HepG2 (cell line): ENCODE results near the gene CLEC2D. TPM values are rescaled to one million over a fixed set of nuclear protein-coding genes. Genes with fewer than 3 reads are reported as not detected.

Source experiments
- ATAC-seq: fragments of 200-7000 bp; cut with Tn5 transposase; 3 replicates; pipeline ENCODE4 v1.9.1; 2020; ENCODE audit warnings: mild to moderate bottlenecking, moderate library complexity
- BruUV-seq: library from RNA; stranded (reverse); fragments of 400-500 nt; replicated peaks from 2 replicates; lab custom pipeline; 2021; lab: Mats Ljungman, UMichigan
- CTCF ChIA-PET: fragments of 300-600 bp; formaldehyde crosslinking; extraction: SDS; loops from one replicate; lab custom pipeline; 2021; ENCODE audit warnings: low total read pairs, inconsistent platforms, low intra/inter-chr PET ratio; lab: Yijun Ruan, JAX
- POLR2A ChIA-PET: fragments of 350-600 bp; sonication (Branson Sonifier 250); formaldehyde crosslinking; loops from one replicate; lab custom pipeline; 2020; ENCODE audit warnings: antibody characterized with exemption, inconsistent platforms; lab: Yijun Ruan, JAX
- DNase-seq: peaks from one replicate; pipeline ENCODE4 v3.0.0-alpha.2; 2015; ENCODE audit warnings: low spot score
- FAIRE-seq: peaks from 3 replicates; lab custom pipeline; 2011; peaks lifted over from hg19 to GRCh38; lab: Jason Lieb, UNC
- H2AFZ ChIP-seq: one replicate; pipeline ENCODE4 v1.6.1; 2011; ENCODE audit warnings: low read length, inconsistent platforms
- H3K27ac ChIP-seq: fragments of 300-600 bp; 3 replicates; pipeline ENCODE4 v1.8.0; 2011; ENCODE audit warnings: mixed run types, mild to moderate bottlenecking, mixed read lengths, low read length, inconsistent platforms; ENCODE audit not compliant: insufficient read depth; ENCODE audit errors: extremely low read length
- H3K27me3 ChIP-seq, 2 experiments: fragments of 200-600 bp in 1 of 2; 2 replicates in 1 of 2; 3 replicates in 1 of 2; pipeline versions ENCODE4 v1.6.0 to v1.8.0; 2011; ENCODE audit warnings: low read length in 2 of 2, mild to moderate bottlenecking in 2 of 2, moderate library complexity in 2 of 2, inconsistent platforms in 1 of 2; ENCODE audit not compliant: insufficient read depth in 2 of 2, control insufficient read depth in 1 of 2
- H3K36me3 ChIP-seq, 2 experiments: fragments of 200-600 bp in 1 of 2; replicated peaks in 1 of 2; 2 replicates in 1 of 2; 3 replicates in 1 of 2; pipeline versions ENCODE4 v1.5.1 to v1.8.0; 2011; ENCODE audit warnings: low read length in 2 of 2, inconsistent platforms in 1 of 2; ENCODE audit not compliant: insufficient read depth in 2 of 2, control insufficient read depth in 1 of 2
- H3K4me1 ChIP-seq: 2 replicates; pipeline ENCODE4 v1.5.1; 2012; ENCODE audit warnings: low read length, inconsistent platforms; ENCODE audit not compliant: insufficient read depth
- H3K4me2 ChIP-seq: 2 replicates; pipeline ENCODE4 v1.6.0; 2011; ENCODE audit warnings: low read depth, low read length, inconsistent platforms
- H3K4me3 ChIP-seq, 3 experiments: fragments of 200-600 bp in 1 of 3; sonication (generic), shearing (Covaris generic) in 1 of 3; replicated peaks in 1 of 3; 2 replicates each; pipeline ENCODE4 v1.5.1; 2011 to 2016; ENCODE audit warnings: low read length in 3 of 3, inconsistent platforms in 2 of 3, low read depth in 2 of 3, mild to moderate bottlenecking in 2 of 3, control low read depth in 1 of 3, mixed read lengths in 1 of 3; ENCODE audit not compliant: insufficient read depth in 1 of 3
- H3K79me2 ChIP-seq: one replicate; pipeline ENCODE4 v1.6.1; 2011; ENCODE audit warnings: low read length, inconsistent platforms; ENCODE audit not compliant: insufficient read depth
- H3K9ac ChIP-seq: 2 replicates; pipeline ENCODE4 v1.6.0; 2011; ENCODE audit warnings: mild to moderate bottlenecking, low read depth, low read length, inconsistent platforms; ENCODE audit not compliant: insufficient read depth
- H3K9me3 ChIP-seq: 2 replicates; pipeline ENCODE4 v1.5.1; 2012; ENCODE audit warnings: mild to moderate bottlenecking, low read length
- H4K20me1 ChIP-seq: 2 replicates; pipeline ENCODE4 v1.6.0; 2011; ENCODE audit warnings: inconsistent platforms, mild to moderate bottlenecking, low read length, moderate library complexity; ENCODE audit not compliant: insufficient read depth
- HDAC6 ChIP-seq: fragments of 200-600 bp; sonication (generic); IDR thresholded peaks from 2 replicates; pipeline ENCODE4 v1.7.0; 2017; ENCODE audit warnings: mild to moderate bottlenecking, antibody characterized with exemption, low read length, low read depth
- IKZF1 ChIP-seq: fragments of 450-650 bp; IDR thresholded peaks from 2 replicates; pipeline ENCODE4 v1.7.1; 2016
- JDP2 ChIP-seq: sonication (generic); formaldehyde crosslinking; IDR thresholded peaks from 2 replicates; pipeline ENCODE4 v1.8.1; 2022; ENCODE audit warnings: missing genetic modification reagents, borderline replicate concordance
- KDM5A ChIP-seq: fragments of 200-600 bp; sonication (generic); IDR thresholded peaks from 2 replicates; pipeline ENCODE4 v1.7.0; 2018; ENCODE audit warnings: antibody characterized with exemption, mild to moderate bottlenecking, low read length, borderline replicate concordance
- REL ChIP-seq: sonication (generic); formaldehyde crosslinking; conservative IDR thresholded peaks from 2 replicates; pipeline ENCODE4 v1.8.0; 2022; ENCODE audit warnings: mild to moderate bottlenecking, missing genetic modification reagents, moderate library complexity
- ZSCAN29 ChIP-seq: sonication (generic); formaldehyde crosslinking; conservative IDR thresholded peaks from 2 replicates; pipeline ENCODE4 v1.4.0; 2020; ENCODE audit warnings: mild to moderate bottlenecking, missing genetic modification reagents
- in situ Hi-C: cut with HindIII; loops from 2 replicates; pipeline ENCODE4 v1.10.0; 2017; ENCODE audit warnings: low pct_unique_long_range_greater_than_20kb; ENCODE audit not compliant: extremely low pct_ligation_motif_present
- intact Hi-C: fragments of 100-400 bp; cut with micrococcal nuclease; formaldehyde crosslinking; loops from one replicate; pipeline ENCODE4 v1.10.0; 2022; ENCODE audit not compliant: unreplicated experiment
- polyA plus RNA-seq, 8 experiments: library from polyadenylated mRNA; depleted of rRNA in 3 of 8; stranded (reverse) in 7 of 8; unstranded in 1 of 8; fragments of >200 nt; fragmentation: Illumina TruSeq in 4 of 8; extraction: Trizol in 4 of 8; gene quantifications; 2 replicates each; pipeline versions ENCODE4 v1.2.1 to v1.2.3, GENCODE V29; 2011 to 2016; ENCODE audit warnings: low read depth in 4 of 8, missing spikeins in 1 of 8, mixed read lengths in 1 of 8; ENCODE audit not compliant: insufficient read depth in 1 of 8
- total RNA-seq, 5 experiments: library from RNA; depleted of rRNA; stranded (reverse); fragments of >200 nt; fragmentation: Illumina TruSeq; extraction: Trizol; gene quantifications; 2 replicates each; pipeline ENCODE4 v1.2.3, GENCODE V29; 2016; ENCODE audit warnings: low read depth in 1 of 5
- TF ChIP-seq, protein P1 (sequence below): sonication (generic); formaldehyde crosslinking; IDR thresholded peaks from 2 replicates; pipeline ENCODE4 v1.4.0; 2020; ENCODE audit warnings: mild to moderate bottlenecking, missing genetic modification reagents, borderline replicate concordance
- TF ChIP-seq, protein P2 (sequence below): sonication (generic); formaldehyde crosslinking; IDR thresholded peaks from 2 replicates; pipeline ENCODE4 v1.4.0; 2020; ENCODE audit warnings: mild to moderate bottlenecking, missing genetic modification reagents

Gene CLEC2D
- total and polyA plus RNA-seq, 2 of the 13 experiments (the other 11 are each of a cell fraction or from before 2014, with no cell fraction given), result 2.5 to 8.6 TPM

DNA sequence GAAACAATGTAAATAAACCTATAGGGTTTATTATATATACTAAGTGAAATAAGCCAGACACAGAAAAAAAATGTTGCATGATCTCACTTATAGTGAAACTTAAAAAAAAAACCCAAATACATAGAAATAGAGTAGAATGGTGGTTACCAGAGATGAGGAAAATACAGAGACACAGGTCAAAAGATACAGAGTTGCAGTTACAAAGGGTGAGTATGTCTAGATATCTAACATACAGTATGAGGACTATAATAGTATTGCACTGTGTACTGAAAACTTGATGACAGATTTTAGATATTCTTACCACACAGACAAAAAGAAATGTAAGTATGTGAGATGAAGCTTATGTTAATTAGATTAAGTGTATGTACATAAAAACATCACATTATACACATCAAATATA is 28.1 kb downstream of the CLEC2D start:
- Histone ChIP-seq H3K4me1 (no peaks in the 10 kb centered on the region), H4K20me1 (no peaks in the 10 kb centered on the region), H3K4me3 (no peak overlapping the region), H2AFZ (no peak overlapping the region), H3K79me2 (no peaks in the 10 kb centered on the region), H3K4me2 (no peak overlapping the region), H3K36me3 (no peaks in the 10 kb centered on the region), H3K9me3 (no peaks in the 10 kb centered on the region), H3K27ac (no peak overlapping the region), H3K27me3 (no peaks in the 10 kb centered on the region), H3K9ac (no peak overlapping the region)
- FAIRE-seq (no peak), ATAC-seq (no peak), DNase-seq (no peak)
- ChIA-PET CTCF (no interaction called here), POLR2A (no interaction called here)
- in situ Hi-C loops, result no loop called here
- TF ChIP-seq, protein P1, sequence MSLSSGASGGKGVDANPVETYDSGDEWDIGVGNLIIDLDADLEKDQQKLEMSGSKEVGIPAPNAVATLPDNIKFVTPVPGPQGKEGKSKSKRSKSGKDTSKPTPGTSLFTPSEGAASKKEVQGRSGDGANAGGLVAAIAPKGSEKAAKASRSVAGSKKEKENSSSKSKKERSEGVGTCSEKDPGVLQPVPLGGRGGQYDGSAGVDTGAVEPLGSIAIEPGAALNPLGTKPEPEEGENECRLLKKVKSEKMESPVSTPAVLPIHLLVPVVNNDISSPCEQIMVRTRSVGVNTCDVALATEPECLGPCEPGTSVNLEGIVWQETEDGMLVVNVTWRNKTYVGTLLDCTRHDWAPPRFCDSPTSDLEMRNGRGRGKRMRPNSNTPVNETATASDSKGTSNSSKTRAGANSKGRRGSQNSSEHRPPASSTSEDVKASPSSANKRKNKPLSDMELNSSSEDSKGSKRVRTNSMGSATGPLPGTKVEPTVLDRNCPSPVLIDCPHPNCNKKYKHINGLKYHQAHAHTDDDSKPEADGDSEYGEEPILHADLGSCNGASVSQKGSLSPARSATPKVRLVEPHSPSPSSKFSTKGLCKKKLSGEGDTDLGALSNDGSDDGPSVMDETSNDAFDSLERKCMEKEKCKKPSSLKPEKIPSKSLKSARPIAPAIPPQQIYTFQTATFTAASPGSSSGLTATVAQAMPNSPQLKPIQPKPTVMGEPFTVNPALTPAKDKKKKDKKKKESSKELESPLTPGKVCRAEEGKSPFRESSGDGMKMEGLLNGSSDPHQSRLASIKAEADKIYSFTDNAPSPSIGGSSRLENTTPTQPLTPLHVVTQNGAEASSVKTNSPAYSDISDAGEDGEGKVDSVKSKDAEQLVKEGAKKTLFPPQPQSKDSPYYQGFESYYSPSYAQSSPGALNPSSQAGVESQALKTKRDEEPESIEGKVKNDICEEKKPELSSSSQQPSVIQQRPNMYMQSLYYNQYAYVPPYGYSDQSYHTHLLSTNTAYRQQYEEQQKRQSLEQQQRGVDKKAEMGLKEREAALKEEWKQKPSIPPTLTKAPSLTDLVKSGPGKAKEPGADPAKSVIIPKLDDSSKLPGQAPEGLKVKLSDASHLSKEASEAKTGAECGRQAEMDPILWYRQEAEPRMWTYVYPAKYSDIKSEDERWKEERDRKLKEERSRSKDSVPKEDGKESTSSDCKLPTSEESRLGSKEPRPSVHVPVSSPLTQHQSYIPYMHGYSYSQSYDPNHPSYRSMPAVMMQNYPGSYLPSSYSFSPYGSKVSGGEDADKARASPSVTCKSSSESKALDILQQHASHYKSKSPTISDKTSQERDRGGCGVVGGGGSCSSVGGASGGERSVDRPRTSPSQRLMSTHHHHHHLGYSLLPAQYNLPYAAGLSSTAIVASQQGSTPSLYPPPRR (CRISPR knock-in tag), result no peak
- TF ChIP-seq KDM5A, result no peak
- no peak for TF ChIP-seq REL (CRISPR knock-in tag)
- no peak for TF ChIP-seq IKZF1
- no peak for TF ChIP-seq ZSCAN29 (CRISPR knock-in tag)
- TF ChIP-seq, protein P2, sequence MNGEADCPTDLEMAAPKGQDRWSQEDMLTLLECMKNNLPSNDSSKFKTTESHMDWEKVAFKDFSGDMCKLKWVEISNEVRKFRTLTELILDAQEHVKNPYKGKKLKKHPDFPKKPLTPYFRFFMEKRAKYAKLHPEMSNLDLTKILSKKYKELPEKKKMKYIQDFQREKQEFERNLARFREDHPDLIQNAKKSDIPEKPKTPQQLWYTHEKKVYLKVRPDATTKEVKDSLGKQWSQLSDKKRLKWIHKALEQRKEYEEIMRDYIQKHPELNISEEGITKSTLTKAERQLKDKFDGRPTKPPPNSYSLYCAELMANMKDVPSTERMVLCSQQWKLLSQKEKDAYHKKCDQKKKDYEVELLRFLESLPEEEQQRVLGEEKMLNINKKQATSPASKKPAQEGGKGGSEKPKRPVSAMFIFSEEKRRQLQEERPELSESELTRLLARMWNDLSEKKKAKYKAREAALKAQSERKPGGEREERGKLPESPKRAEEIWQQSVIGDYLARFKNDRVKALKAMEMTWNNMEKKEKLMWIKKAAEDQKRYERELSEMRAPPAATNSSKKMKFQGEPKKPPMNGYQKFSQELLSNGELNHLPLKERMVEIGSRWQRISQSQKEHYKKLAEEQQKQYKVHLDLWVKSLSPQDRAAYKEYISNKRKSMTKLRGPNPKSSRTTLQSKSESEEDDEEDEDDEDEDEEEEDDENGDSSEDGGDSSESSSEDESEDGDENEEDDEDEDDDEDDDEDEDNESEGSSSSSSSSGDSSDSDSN (CRISPR knock-in tag), result no peak
- no peak for TF ChIP-seq HDAC6
- no peak for TF ChIP-seq JDP2 (CRISPR knock-in tag)
- intact Hi-C loops, result no loop called here
- no TSS peak for BruUV-seq
